Measurements from ENCODE around the gene MOCOS.

MOCOS gene, protein sequence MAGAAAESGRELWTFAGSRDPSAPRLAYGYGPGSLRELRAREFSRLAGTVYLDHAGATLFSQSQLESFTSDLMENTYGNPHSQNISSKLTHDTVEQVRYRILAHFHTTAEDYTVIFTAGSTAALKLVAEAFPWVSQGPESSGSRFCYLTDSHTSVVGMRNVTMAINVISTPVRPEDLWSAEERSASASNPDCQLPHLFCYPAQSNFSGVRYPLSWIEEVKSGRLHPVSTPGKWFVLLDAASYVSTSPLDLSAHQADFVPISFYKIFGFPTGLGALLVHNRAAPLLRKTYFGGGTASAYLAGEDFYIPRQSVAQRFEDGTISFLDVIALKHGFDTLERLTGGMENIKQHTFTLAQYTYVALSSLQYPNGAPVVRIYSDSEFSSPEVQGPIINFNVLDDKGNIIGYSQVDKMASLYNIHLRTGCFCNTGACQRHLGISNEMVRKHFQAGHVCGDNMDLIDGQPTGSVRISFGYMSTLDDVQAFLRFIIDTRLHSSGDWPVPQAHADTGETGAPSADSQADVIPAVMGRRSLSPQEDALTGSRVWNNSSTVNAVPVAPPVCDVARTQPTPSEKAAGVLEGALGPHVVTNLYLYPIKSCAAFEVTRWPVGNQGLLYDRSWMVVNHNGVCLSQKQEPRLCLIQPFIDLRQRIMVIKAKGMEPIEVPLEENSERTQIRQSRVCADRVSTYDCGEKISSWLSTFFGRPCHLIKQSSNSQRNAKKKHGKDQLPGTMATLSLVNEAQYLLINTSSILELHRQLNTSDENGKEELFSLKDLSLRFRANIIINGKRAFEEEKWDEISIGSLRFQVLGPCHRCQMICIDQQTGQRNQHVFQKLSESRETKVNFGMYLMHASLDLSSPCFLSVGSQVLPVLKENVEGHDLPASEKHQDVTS

DNA sequence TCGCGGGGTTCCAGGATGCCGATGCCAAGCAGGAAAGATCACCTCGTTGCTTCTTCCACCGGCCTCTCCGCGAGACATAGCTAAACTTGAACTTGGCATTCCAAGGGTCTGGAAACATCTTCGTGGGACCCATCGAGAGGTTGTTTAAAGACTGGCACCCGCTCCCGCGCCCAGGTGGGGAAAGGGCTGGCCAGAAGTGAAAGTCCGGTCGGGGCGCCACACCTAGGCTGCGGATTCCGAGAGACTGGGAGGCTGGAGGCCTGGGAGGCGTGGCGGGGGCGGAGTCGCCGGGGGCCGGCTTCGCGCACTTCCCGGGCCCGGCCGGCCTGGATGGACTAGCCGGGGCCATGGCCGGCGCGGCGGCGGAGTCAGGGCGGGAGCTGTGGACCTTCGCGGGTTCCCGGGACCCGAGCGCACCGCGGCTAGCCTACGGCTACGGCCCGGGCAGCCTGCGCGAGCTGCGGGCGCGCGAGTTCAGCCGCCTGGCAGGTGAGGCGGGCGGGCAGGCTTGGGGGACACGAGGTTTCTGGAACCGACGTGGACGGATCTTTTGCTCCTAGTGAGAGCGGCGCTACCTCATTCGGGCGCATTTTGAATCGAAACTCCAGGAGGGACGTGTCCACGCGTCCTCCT is at the start of gene MOCOS:
Gene MOCOS, plus strand, starts transcription at position 305 of the 633 bp plus-strand sequence. Its CDS starts 43 bp downstream, at position 348.
- peaks cover 0 to 24% (median 19%) of the 10 kb centered on the region in 5 donors for H3K4me1 ChIP-seq (ENCODE audit: control insufficient read depth in 5 of 5, insufficient read depth in 5 of 5, low read length in 5 of 5)
- no peak within 1 kb of the TSS for H3K27ac ChIP-seq (ENCODE audit: low read depth, low read length)
- no peaks in the 10 kb centered on the region for H3K9me3 ChIP-seq (ENCODE audit: control insufficient read depth in 5 of 5, low read length in 5 of 5)
- peaks cover 0 to 2% (median 0%) of the 10 kb centered on the region in 5 donors for H3K27me3 ChIP-seq (ENCODE audit: control insufficient read depth in 5 of 5, insufficient read depth in 4 of 5, low read length in 5 of 5)
- H3K9ac ChIP-seq (ENCODE audit: low read length in 5 of 5) = peak within 1 kb of the TSS; percentile 11 to 77 (median 68)
- H3K4me3 ChIP-seq (ENCODE audit: low read depth in 1 of 5, low read length in 5 of 5) = peak within 1 kb of the TSS; percentile 74 to 92 (median 79)
- no peaks in the 10 kb centered on the region for H3K36me3 ChIP-seq (ENCODE audit: control insufficient read depth in 5 of 5, insufficient read depth in 5 of 5, low read length in 5 of 5)

- no peaks in the 10 kb centered on the region for H3K9me3 ChIP-seq (ENCODE audit: control insufficient read depth in 5 of 5, low read length in 5 of 5)
- H3K36me3 ChIP-seq (ENCODE audit: control insufficient read depth in 5 of 5, insufficient read depth in 5 of 5, low read length in 5 of 5) = peaks cover 40 to 74% (median 55%) of the 10 kb centered on the region in 5 donors
- no peak overlapping the region for H3K27ac ChIP-seq (ENCODE audit: low read depth, low read length)
- H3K27me3 ChIP-seq (ENCODE audit: control insufficient read depth in 5 of 5, insufficient read depth in 4 of 5, low read length in 5 of 5) = no peaks in the 10 kb centered on the region
- H3K9ac ChIP-seq (ENCODE audit: low read length in 5 of 5) = no peak overlapping the region
- H3K4me1 ChIP-seq (ENCODE audit: control insufficient read depth in 5 of 5, insufficient read depth in 5 of 5, low read length in 5 of 5) = no peaks in the 10 kb centered on the region
- no peak overlapping the region for H3K4me3 ChIP-seq (ENCODE audit: low read depth in 1 of 5, low read length in 5 of 5)
Observed at GRCh38 chr18:36139245-36139644, 48.1 kb upstream of the MOCOS start.

GRCh38 chr18:36141576-36141975 is 45.7 kb upstream of the MOCOS start:
- Histone ChIP-seq H3K27me3 (ENCODE audit: control insufficient read depth in 5 of 5, insufficient read depth in 4 of 5, low read length in 5 of 5) (no peaks in the 10 kb centered on the region), H3K9ac (ENCODE audit: low read length in 5 of 5) (no peak overlapping the region), H3K4me1 (ENCODE audit: control insufficient read depth in 5 of 5, insufficient read depth in 5 of 5, low read length in 5 of 5) (no peaks in the 10 kb centered on the region), H3K9me3 (ENCODE audit: control insufficient read depth in 5 of 5, low read length in 5 of 5) (no peaks in the 10 kb centered on the region), H3K36me3 (ENCODE audit: control insufficient read depth in 5 of 5, insufficient read depth in 5 of 5, low read length in 5 of 5) (peaks cover 62 to 92% (median 72%) of the 10 kb centered on the region in 5 donors), H3K4me3 (ENCODE audit: low read depth in 1 of 5, low read length in 5 of 5) (no peak overlapping the region), H3K27ac (ENCODE audit: low read depth, low read length) (no peak overlapping the region)

GRCh38 chr18:36142751-36143150 is 44.5 kb upstream of the MOCOS start:
- no peak overlapping the region for H3K9ac ChIP-seq (ENCODE audit: low read length in 5 of 5)
- H3K27ac ChIP-seq (ENCODE audit: low read depth, low read length) = no peak overlapping the region
- H3K36me3 ChIP-seq (ENCODE audit: control insufficient read depth in 5 of 5, insufficient read depth in 5 of 5, low read length in 5 of 5) = peaks cover 63 to 94% (median 76%) of the 10 kb centered on the region in 5 donors
- no peaks in the 10 kb centered on the region for H3K4me1 ChIP-seq (ENCODE audit: control insufficient read depth in 5 of 5, insufficient read depth in 5 of 5, low read length in 5 of 5)
- H3K4me3 ChIP-seq (ENCODE audit: low read depth in 1 of 5, low read length in 5 of 5) = no peak overlapping the region
- no peaks in the 10 kb centered on the region for H3K27me3 ChIP-seq (ENCODE audit: control insufficient read depth in 5 of 5, insufficient read depth in 4 of 5, low read length in 5 of 5)
- H3K9me3 ChIP-seq (ENCODE audit: control insufficient read depth in 5 of 5, low read length in 5 of 5) = no peaks in the 10 kb centered on the region

DNA sequence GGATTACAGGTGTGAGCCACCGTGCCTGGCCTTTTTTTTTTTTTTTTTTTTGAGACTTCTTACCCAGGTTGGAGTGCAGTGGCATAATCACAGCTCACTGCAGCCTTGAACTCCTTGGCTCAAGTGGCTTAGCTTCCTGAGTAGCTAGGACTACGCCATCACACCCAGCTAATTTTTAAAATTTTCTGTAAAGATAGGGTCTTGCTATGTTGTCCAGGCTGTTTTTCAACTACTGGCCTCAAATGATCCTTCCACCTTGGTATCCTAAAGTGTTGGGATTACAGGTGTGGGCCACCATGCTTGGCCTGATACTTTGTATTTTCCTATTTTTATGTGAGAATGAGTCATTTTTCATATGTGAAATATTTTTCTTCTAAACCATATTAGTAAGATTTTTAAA is 43.9 kb upstream of the MOCOS start:
- Histone ChIP-seq H3K36me3 (ENCODE audit: control insufficient read depth in 5 of 5, insufficient read depth in 5 of 5, low read length in 5 of 5) (peaks cover 58 to 93% (median 75%) of the 10 kb centered on the region in 5 donors), H3K9ac (ENCODE audit: low read length in 5 of 5) (no peak overlapping the region)

GRCh38 chr18:36149514-36150289 is 37.6 kb upstream of the MOCOS start:
- Histone ChIP-seq H3K4me1 (ENCODE audit: control insufficient read depth in 5 of 5, insufficient read depth in 5 of 5, low read length in 5 of 5) (no peaks in the 10 kb centered on the region), H3K36me3 (ENCODE audit: control insufficient read depth in 5 of 5, insufficient read depth in 5 of 5, low read length in 5 of 5) (peaks cover 52 to 91% (median 82%) of the 10 kb centered on the region in 5 donors), H3K4me3 (ENCODE audit: low read depth in 1 of 5, low read length in 5 of 5) (no peak overlapping the region), H3K27ac (ENCODE audit: low read depth, low read length) (no peak overlapping the region), H3K27me3 (ENCODE audit: control insufficient read depth in 5 of 5, insufficient read depth in 4 of 5, low read length in 5 of 5) (no peaks in the 10 kb centered on the region), H3K9me3 (ENCODE audit: control insufficient read depth in 5 of 5, low read length in 5 of 5) (no peaks in the 10 kb centered on the region), H3K9ac (ENCODE audit: low read length in 5 of 5) (no peak overlapping the region)

More for the DNA sequence above, 43.9 kb upstream of the MOCOS start:
- no peak overlapping the region for H3K27ac ChIP-seq (ENCODE audit: low read depth, low read length)
- no peaks in the 10 kb centered on the region for H3K4me1 ChIP-seq (ENCODE audit: control insufficient read depth in 5 of 5, insufficient read depth in 5 of 5, low read length in 5 of 5)
- H3K27me3 ChIP-seq (ENCODE audit: control insufficient read depth in 5 of 5, insufficient read depth in 4 of 5, low read length in 5 of 5) = no peaks in the 10 kb centered on the region
- no peaks in the 10 kb centered on the region for H3K9me3 ChIP-seq (ENCODE audit: control insufficient read depth in 5 of 5, low read length in 5 of 5)
- H3K4me3 ChIP-seq (ENCODE audit: low read depth in 1 of 5, low read length in 5 of 5) = no peak overlapping the region

DNA sequence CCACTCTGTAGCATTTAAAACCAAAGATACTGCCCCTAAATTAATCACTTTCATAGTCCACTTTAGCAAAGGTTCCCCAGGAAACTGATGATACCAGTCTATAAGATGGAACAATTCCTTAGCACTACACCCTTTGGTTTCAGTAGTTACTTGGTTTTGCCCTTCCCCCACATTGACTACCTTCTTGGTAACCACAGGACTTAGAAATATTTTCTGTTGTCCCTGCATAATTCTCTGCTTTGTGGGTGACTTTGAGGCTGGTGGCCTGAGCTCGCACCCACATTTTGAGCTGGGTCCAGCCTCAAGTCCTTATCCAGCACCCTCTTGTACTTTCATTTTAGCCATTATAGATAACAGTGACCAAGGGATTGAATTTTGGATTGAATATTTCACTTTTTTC is 34.5 kb upstream of the MOCOS start:
- Histone ChIP-seq H3K4me3 (ENCODE audit: low read depth in 1 of 5, low read length in 5 of 5) (no peak overlapping the region), H3K9me3 (ENCODE audit: control insufficient read depth in 5 of 5, low read length in 5 of 5) (no peaks in the 10 kb centered on the region), H3K27ac (ENCODE audit: low read depth, low read length) (no peak overlapping the region), H3K27me3 (ENCODE audit: control insufficient read depth in 5 of 5, insufficient read depth in 4 of 5, low read length in 5 of 5) (no peaks in the 10 kb centered on the region), H3K9ac (ENCODE audit: low read length in 5 of 5) (no peak overlapping the region), H3K4me1 (ENCODE audit: control insufficient read depth in 5 of 5, insufficient read depth in 5 of 5, low read length in 5 of 5) (no peaks in the 10 kb centered on the region), H3K36me3 (ENCODE audit: control insufficient read depth in 5 of 5, insufficient read depth in 5 of 5, low read length in 5 of 5) (peaks cover 56 to 90% (median 79%) of the 10 kb centered on the region in 5 donors)

DNA sequence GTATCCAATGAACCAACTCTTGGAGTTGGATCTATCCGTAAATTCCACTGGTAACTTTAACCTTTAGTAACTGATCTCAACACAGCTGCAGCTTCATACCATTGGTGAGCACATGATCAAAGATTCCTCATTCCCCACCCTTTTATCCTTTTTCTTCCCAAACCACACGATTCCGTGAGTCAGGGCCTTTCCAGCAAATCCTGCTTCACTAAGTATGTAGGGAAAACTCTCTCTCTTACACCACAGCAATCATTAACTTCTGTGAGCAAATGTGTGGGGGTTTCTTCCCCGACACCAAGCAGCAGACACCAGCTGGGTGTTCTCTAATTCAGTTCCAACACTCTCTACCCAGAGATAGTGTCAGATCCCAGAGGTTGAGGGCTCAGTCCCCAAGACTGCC is 34.1 kb upstream of the MOCOS start:
- Histone ChIP-seq H3K9me3 (ENCODE audit: control insufficient read depth in 5 of 5, low read length in 5 of 5) (no peaks in the 10 kb centered on the region), H3K27ac (ENCODE audit: low read depth, low read length) (no peak overlapping the region), H3K36me3 (ENCODE audit: control insufficient read depth in 5 of 5, insufficient read depth in 5 of 5, low read length in 5 of 5) (peaks cover 59 to 91% (median 77%) of the 10 kb centered on the region in 5 donors)

DNA sequence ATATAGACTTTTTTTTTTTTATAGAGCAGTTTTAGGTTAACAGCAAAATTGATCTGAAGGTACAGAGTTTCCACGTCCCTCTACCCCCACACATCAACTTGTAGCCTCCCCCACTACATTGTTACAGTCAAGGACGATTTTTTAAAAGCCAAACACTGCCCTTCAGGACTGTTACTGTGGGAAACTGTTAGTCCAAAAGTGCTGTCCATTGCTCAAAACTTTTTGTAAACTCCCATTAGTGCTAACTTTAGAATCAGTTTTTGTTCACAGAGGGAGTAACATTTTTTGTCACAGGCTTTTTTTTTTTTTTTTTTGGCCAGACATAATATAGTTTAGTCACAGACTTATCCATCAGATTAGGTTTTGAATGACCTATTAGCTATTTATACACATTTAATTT is 33.5 kb upstream of the MOCOS start:
- Histone ChIP-seq H3K4me3 (ENCODE audit: low read depth in 1 of 5, low read length in 5 of 5) (no peak overlapping the region), H3K4me1 (ENCODE audit: control insufficient read depth in 5 of 5, insufficient read depth in 5 of 5, low read length in 5 of 5) (no peaks in the 10 kb centered on the region), H3K27ac (ENCODE audit: low read depth, low read length) (no peak overlapping the region), H3K27me3 (ENCODE audit: control insufficient read depth in 5 of 5, insufficient read depth in 4 of 5, low read length in 5 of 5) (no peaks in the 10 kb centered on the region), H3K9ac (ENCODE audit: low read length in 5 of 5) (no peak overlapping the region), H3K9me3 (ENCODE audit: control insufficient read depth in 5 of 5, low read length in 5 of 5) (no peaks in the 10 kb centered on the region), H3K36me3 (ENCODE audit: control insufficient read depth in 5 of 5, insufficient read depth in 5 of 5, low read length in 5 of 5) (peaks cover 64 to 91% (median 77%) of the 10 kb centered on the region in 5 donors)

More for the DNA sequence above, 34.1 kb upstream of the MOCOS start:
- H3K4me3 ChIP-seq (ENCODE audit: low read depth in 1 of 5, low read length in 5 of 5) = no peak overlapping the region
- H3K27me3 ChIP-seq (ENCODE audit: control insufficient read depth in 5 of 5, insufficient read depth in 4 of 5, low read length in 5 of 5) = no peaks in the 10 kb centered on the region
- no peaks in the 10 kb centered on the region for H3K4me1 ChIP-seq (ENCODE audit: control insufficient read depth in 5 of 5, insufficient read depth in 5 of 5, low read length in 5 of 5)
- no peak overlapping the region for H3K9ac ChIP-seq (ENCODE audit: low read length in 5 of 5)

All from subcutaneous abdominal adipose tissue (tissue), 5 donors.